OCI-LY3 (cell line): Measurements from ENCODE around the gene PPFIA2.

Experiments
- H2AFZ ChIP-seq: fragments of 200-600, 300-600 bp; shearing (Covaris generic); 2 replicates; pipeline ENCODE4 v1.6.0; 2014; ENCODE audit warnings: antibody characterized with exemption, low read depth, low read length
- H3K27ac ChIP-seq: fragments of 200-600, 300-600 bp; sonication (generic); 2 replicates; pipeline ENCODE4 v1.5.1; 2014; ENCODE audit warnings: mild to moderate bottlenecking, low read length, moderate library complexity, mixed read lengths
- H3K27me3 ChIP-seq: fragments of 200-600, 300-600 bp; sonication (generic); 2 replicates; pipeline ENCODE4 v1.6.1; 2014; ENCODE audit warnings: low read depth, low read length, mixed read lengths
- H3K36me3 ChIP-seq: fragments of 200-600, 300-600 bp; sonication (generic); replicated peaks from 2 replicates; pipeline ENCODE3; 2014; ENCODE audit warnings: low read depth, low read length, mixed read lengths
- H3K4me1 ChIP-seq: fragments of 300-600, 200-600 bp; sonication (generic); 2 replicates; pipeline ENCODE4 v1.6.1; 2014; ENCODE audit warnings: low read length, mixed read lengths
- H3K4me2 ChIP-seq: fragments of 200-600, 300-600 bp; sonication (generic); 2 replicates; pipeline ENCODE4 v1.6.1; 2014; ENCODE audit warnings: low read length, mixed read lengths
- H3K4me3 ChIP-seq: fragments of 300-600, 200-600 bp; sonication (generic); 2 replicates; pipeline ENCODE4 v1.5.1; 2014; ENCODE audit warnings: antibody characterized with exemption, mild to moderate bottlenecking, low read length, moderate library complexity
- H3K79me2 ChIP-seq: fragments of 300-600, 200-600 bp; shearing (Covaris generic); 2 replicates; pipeline ENCODE4 v1.6.1; 2014; ENCODE audit warnings: mild to moderate bottlenecking, low read length, mixed read lengths
- H3K9ac ChIP-seq: fragments of 300-600, 200-600 bp; shearing (Covaris generic); 2 replicates; pipeline ENCODE4 v1.6.0; 2014; ENCODE audit warnings: mild to moderate bottlenecking, low read length, moderate library complexity
- H3K9me3 ChIP-seq: fragments of 200-600, 300-600 bp; shearing (Covaris generic); 2 replicates; pipeline ENCODE4 v1.6.1; 2014; ENCODE audit warnings: low read length, mixed read lengths; ENCODE audit not compliant: insufficient read depth
- H4K20me1 ChIP-seq: fragments of 200-600, 300-600 bp; sonication (generic); 2 replicates; pipeline ENCODE4 v1.6.1; 2016; ENCODE audit warnings: low read length, mixed read lengths; ENCODE audit not compliant: insufficient read depth
- CTCF ChIP-seq: fragments of 200-600, 300-600 bp; sonication (generic); IDR thresholded peaks from 2 replicates; pipeline ENCODE4 v1.5.1; 2014; ENCODE audit warnings: antibody characterized with exemption, low read length, low read depth
- EZH2phosphoT487 ChIP-seq: fragments of 200-600 bp; shearing (Covaris generic); IDR thresholded peaks from 2 replicates; pipeline ENCODE4 v1.6.1; 2018; ENCODE audit warnings: antibody characterized with exemption, mixed run types, low read depth

PPFIA2 gene

GRCh38 chr12:81585787-81586186 lies 173.4 kb downstream of the PPFIA2 start:
- TF ChIP-seq EZH2phosphoT487 (no peak), CTCF (no peak)
- H3K27me3 ChIP-seq: no peaks in the 10 kb centered on the region
- no peak overlapping the region for H3K27ac ChIP-seq
- H4K20me1 ChIP-seq: no peaks in the 10 kb centered on the region
- no peaks in the 10 kb centered on the region for H3K4me1 ChIP-seq
- no peak overlapping the region for H3K9ac ChIP-seq
- H3K4me3 ChIP-seq: no peak overlapping the region
- H3K9me3 ChIP-seq: no peaks in the 10 kb centered on the region
- H3K36me3 ChIP-seq: no peaks in the 10 kb centered on the region
- H3K79me2 ChIP-seq: no peaks in the 10 kb centered on the region
- no peak overlapping the region for H2AFZ ChIP-seq
- no peak overlapping the region for H3K4me2 ChIP-seq

- Histone ChIP-seq H3K27ac (no peak overlapping the region), H3K27me3 (no peaks in the 10 kb centered on the region), H3K79me2 (no peaks in the 10 kb centered on the region), H3K9me3 (no peaks in the 10 kb centered on the region), H2AFZ (no peak overlapping the region), H3K4me1 (no peaks in the 10 kb centered on the region), H4K20me1 (no peaks in the 10 kb centered on the region), H3K9ac (no peak overlapping the region), H3K4me2 (no peak overlapping the region), H3K36me3 (no peaks in the 10 kb centered on the region), H3K4me3 (no peak overlapping the region)
- TF ChIP-seq EZH2phosphoT487: no peak
- no peak for TF ChIP-seq CTCF
Measured at GRCh38 chr12:81573228-81573627, 185.9 kb downstream of the PPFIA2 start.

- TF ChIP-seq EZH2phosphoT487 (no peak), CTCF (no peak)
- H3K27me3 ChIP-seq: no peaks in the 10 kb centered on the region
- no peak overlapping the region for H2AFZ ChIP-seq
- no peaks in the 10 kb centered on the region for H4K20me1 ChIP-seq
- no peaks in the 10 kb centered on the region for H3K79me2 ChIP-seq
- H3K9me3 ChIP-seq: no peaks in the 10 kb centered on the region
- no peak overlapping the region for H3K27ac ChIP-seq
- H3K9ac ChIP-seq: no peak overlapping the region
- no peak overlapping the region for H3K4me3 ChIP-seq
- no peaks in the 10 kb centered on the region for H3K4me1 ChIP-seq
- H3K36me3 ChIP-seq: no peaks in the 10 kb centered on the region
- H3K4me2 ChIP-seq: no peak overlapping the region
Measured at GRCh38 chr12:81572411-81572810, 186.7 kb downstream of the PPFIA2 start.

GRCh38 chr12:81570234-81570633 lies 188.9 kb downstream of the PPFIA2 start:
- TF ChIP-seq CTCF: no peak
- no peak for TF ChIP-seq EZH2phosphoT487
- Histone ChIP-seq H3K4me3 (no peak overlapping the region), H3K27me3 (no peaks in the 10 kb centered on the region), H3K4me1 (no peaks in the 10 kb centered on the region), H3K4me2 (no peak overlapping the region), H3K36me3 (no peaks in the 10 kb centered on the region), H3K9ac (no peak overlapping the region), H4K20me1 (no peaks in the 10 kb centered on the region), H2AFZ (no peak overlapping the region), H3K79me2 (no peaks in the 10 kb centered on the region), H3K9me3 (no peaks in the 10 kb centered on the region), H3K27ac (no peak overlapping the region)
